ENCODE measurements around the gene GPLD1.

The GPLD1 gene

DNA sequence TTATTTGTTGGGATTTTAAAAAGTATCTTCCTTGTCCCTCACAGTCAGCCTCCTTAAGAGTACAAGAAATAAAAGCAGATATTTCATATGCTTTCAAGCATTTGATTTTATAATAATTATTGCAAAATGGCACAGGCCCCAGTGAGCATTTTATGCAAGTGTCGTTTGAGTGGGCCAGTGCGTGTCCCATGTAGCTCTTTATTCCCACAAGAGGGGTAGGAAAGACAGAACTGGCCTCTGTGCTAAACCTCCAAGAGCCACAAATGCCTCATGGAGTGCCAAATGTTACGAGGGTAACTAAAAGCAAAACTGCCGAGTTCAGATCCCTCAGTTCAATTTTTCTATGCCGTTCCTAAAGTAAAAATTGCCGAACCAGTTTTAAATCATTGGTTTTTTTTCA is 12.7 kb downstream of the GPLD1 start:
- Histone ChIP-seq H3K9ac (ENCODE audit: low read depth, low read length) (no peak overlapping the region), H3K4me3 (ENCODE audit: low read length) (no peak overlapping the region), H3K27ac (ENCODE audit: low read length) (no peak overlapping the region), H3K27me3 (ENCODE audit: insufficient read depth, low read length) (no peaks in the 10 kb centered on the region), H3K36me3 (ENCODE audit: insufficient read depth, low read depth, low read length) (no peaks in the 10 kb centered on the region; the same call in 1 of the 2 replicates), H3K9me3 (ENCODE audit: insufficient read depth, low read depth, low read length) (no peaks in the 10 kb centered on the region), H3K4me1 (ENCODE audit: insufficient read depth, low read length) (no peaks in the 10 kb centered on the region)

GRCh38 chr6:24472181-24472580 is 17.2 kb downstream of the GPLD1 start:
- Histone ChIP-seq H3K4me3 (ENCODE audit: low read length) (no peak overlapping the region), H3K9me3 (ENCODE audit: insufficient read depth, low read depth, low read length) (no peaks in the 10 kb centered on the region), H3K4me1 (ENCODE audit: insufficient read depth, low read length) (no peaks in the 10 kb centered on the region), H3K36me3 (ENCODE audit: insufficient read depth, low read depth, low read length) (no peaks in the 10 kb centered on the region), H3K27me3 (ENCODE audit: insufficient read depth, low read length) (no peaks in the 10 kb centered on the region), H3K27ac (ENCODE audit: low read length) (no peak overlapping the region), H3K9ac (ENCODE audit: low read depth, low read length) (no peak overlapping the region)

- Histone ChIP-seq H3K4me3 (ENCODE audit: low read length) (no peak overlapping the region), H3K4me1 (ENCODE audit: insufficient read depth, low read length) (no peaks in the 10 kb centered on the region), H3K9ac (ENCODE audit: low read depth, low read length) (no peak overlapping the region), H3K9me3 (ENCODE audit: insufficient read depth, low read depth, low read length) (no peaks in the 10 kb centered on the region), H3K36me3 (ENCODE audit: insufficient read depth, low read depth, low read length) (no peaks in the 10 kb centered on the region), H3K27ac (ENCODE audit: low read length) (no peak overlapping the region), H3K27me3 (ENCODE audit: insufficient read depth, low read length) (no peaks in the 10 kb centered on the region)
These were observed 19.6 kb downstream of the GPLD1 start for GRCh38 chr6:24469811-24470210.

DNA sequence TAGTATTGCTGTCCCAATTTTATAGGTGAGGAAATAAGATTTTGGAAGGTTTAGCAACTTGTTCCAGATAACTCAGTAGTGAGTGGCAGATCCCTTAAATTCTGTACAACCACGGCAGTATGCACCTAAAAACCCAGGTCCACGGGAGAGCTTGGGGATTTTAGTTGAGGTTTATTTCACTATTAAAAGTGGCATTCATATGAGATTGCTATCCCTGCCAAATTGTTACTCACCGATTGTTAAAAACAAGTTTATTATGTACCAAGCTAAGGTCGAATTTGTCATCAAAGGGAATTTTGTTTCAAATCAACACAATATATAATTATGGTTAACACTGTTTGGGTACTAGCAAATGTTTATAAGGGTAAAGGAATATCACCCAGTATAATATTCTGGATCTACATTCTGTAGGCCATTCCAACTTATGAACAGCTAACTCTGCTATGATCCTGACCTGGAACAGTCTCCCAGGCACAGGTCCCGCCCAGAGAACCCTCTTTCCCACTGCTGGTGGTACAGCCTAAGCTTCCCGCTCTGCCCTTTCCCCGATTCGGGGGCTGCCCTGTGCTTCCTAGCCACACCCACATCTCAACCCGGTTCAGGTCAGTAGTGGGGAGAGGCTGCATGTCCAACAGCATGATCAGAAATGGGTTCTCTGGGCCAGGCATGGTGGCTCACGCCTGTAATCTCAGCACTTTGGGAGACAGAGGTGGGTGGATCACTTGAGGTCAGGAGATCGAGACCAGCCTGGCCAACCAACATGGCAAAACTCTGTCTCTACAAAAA is 24.9 kb downstream of the GPLD1 start:
- Histone ChIP-seq H3K36me3 (ENCODE audit: insufficient read depth, low read depth, low read length) (no peaks in the 10 kb centered on the region), H3K9me3 (ENCODE audit: insufficient read depth, low read depth, low read length) (no peaks in the 10 kb centered on the region), H3K27ac (ENCODE audit: low read length) (no peak overlapping the region), H3K27me3 (ENCODE audit: insufficient read depth, low read length) (no peaks in the 10 kb centered on the region), H3K4me1 (ENCODE audit: insufficient read depth, low read length) (no peaks in the 10 kb centered on the region), H3K4me3 (ENCODE audit: low read length) (no peak overlapping the region), H3K9ac (ENCODE audit: low read depth, low read length) (no peak overlapping the region)

- H3K36me3 ChIP-seq (ENCODE audit: insufficient read depth, low read depth, low read length) = no peaks in the 10 kb centered on the region
- H3K27me3 ChIP-seq (ENCODE audit: insufficient read depth, low read length) = no peaks in the 10 kb centered on the region
- H3K4me3 ChIP-seq (ENCODE audit: low read length) = no peak overlapping the region
These were observed 28.4 kb downstream of the GPLD1 start for GRCh38 chr6:24460966-24461365.

GRCh38 chr6:24458941-24459340 is 30.4 kb downstream of the GPLD1 start:
- no peaks in the 10 kb centered on the region for H3K36me3 ChIP-seq (ENCODE audit: insufficient read depth, low read depth, low read length)
- no peaks in the 10 kb centered on the region for H3K9me3 ChIP-seq (ENCODE audit: insufficient read depth, low read depth, low read length)
- H3K4me1 ChIP-seq (ENCODE audit: insufficient read depth, low read length) = no peaks in the 10 kb centered on the region
- H3K4me3 ChIP-seq (ENCODE audit: low read length) = no peak overlapping the region
- H3K27me3 ChIP-seq (ENCODE audit: insufficient read depth, low read length) = no peaks in the 10 kb centered on the region
- no peak overlapping the region for H3K9ac ChIP-seq (ENCODE audit: low read depth, low read length)
- no peak overlapping the region for H3K27ac ChIP-seq (ENCODE audit: low read length)

More at GRCh38 chr6:24460966-24461365, 28.4 kb downstream of the GPLD1 start:
- H3K4me1 ChIP-seq (ENCODE audit: insufficient read depth, low read length) = no peaks in the 10 kb centered on the region
- H3K27ac ChIP-seq (ENCODE audit: low read length) = no peak overlapping the region
- no peaks in the 10 kb centered on the region for H3K9me3 ChIP-seq (ENCODE audit: insufficient read depth, low read depth, low read length)
- H3K9ac ChIP-seq (ENCODE audit: low read depth, low read length) = no peak overlapping the region

GRCh38 chr6:24458134-24458533 is 31.2 kb downstream of the GPLD1 start:
- H3K36me3 ChIP-seq (ENCODE audit: insufficient read depth, low read depth, low read length) = no peaks in the 10 kb centered on the region
- no peaks in the 10 kb centered on the region for H3K27me3 ChIP-seq (ENCODE audit: insufficient read depth, low read length)
- no peak overlapping the region for H3K9ac ChIP-seq (ENCODE audit: low read depth, low read length)
- H3K27ac ChIP-seq (ENCODE audit: low read length) = no peak overlapping the region
- no peaks in the 10 kb centered on the region for H3K9me3 ChIP-seq (ENCODE audit: insufficient read depth, low read depth, low read length)
- H3K4me3 ChIP-seq (ENCODE audit: low read length) = no peak overlapping the region
- H3K4me1 ChIP-seq (ENCODE audit: insufficient read depth, low read length) = no peaks in the 10 kb centered on the region

DNA sequence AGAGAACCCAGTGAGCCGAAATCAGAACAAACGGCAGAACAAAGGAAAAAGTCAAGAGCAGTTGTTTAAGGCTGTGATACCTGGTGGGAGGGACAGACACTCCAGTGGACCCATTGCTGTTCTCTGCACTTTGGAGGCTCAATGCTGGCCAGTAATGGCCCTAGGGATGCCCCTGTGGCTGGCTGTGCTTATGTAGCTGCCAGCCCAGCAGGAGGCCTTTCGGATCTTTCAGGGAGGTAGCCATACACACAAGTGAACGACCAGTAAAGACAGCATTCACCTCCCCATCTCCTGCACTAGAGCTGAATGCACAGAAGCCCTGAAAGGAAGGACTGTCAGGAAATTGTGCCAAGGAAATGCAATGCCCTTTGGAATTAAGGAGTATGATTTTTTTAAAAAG is 34.3 kb downstream of the GPLD1 start:
- no peak overlapping the region for H3K9ac ChIP-seq (ENCODE audit: low read depth, low read length)
- H3K9me3 ChIP-seq (ENCODE audit: insufficient read depth, low read depth, low read length) = no peaks in the 10 kb centered on the region
- no peak overlapping the region for H3K27ac ChIP-seq (ENCODE audit: low read length)
- H3K36me3 ChIP-seq (ENCODE audit: insufficient read depth, low read depth, low read length) = no peaks in the 10 kb centered on the region
- H3K4me3 ChIP-seq (ENCODE audit: low read length) = no peak overlapping the region
- no peaks in the 10 kb centered on the region for H3K27me3 ChIP-seq (ENCODE audit: insufficient read depth, low read length)
- H3K4me1 ChIP-seq (ENCODE audit: insufficient read depth, low read length) = no peaks in the 10 kb centered on the region

- no peaks in the 10 kb centered on the region for H3K9me3 ChIP-seq (ENCODE audit: insufficient read depth, low read depth, low read length)
- no peaks in the 10 kb centered on the region for H3K36me3 ChIP-seq (ENCODE audit: insufficient read depth, low read depth, low read length)
- H3K4me1 ChIP-seq (ENCODE audit: insufficient read depth, low read length) = no peaks in the 10 kb centered on the region
- no peak overlapping the region for H3K4me3 ChIP-seq (ENCODE audit: low read length)
- no peaks in the 10 kb centered on the region for H3K27me3 ChIP-seq (ENCODE audit: insufficient read depth, low read length)
- H3K27ac ChIP-seq (ENCODE audit: low read length) = no peak overlapping the region
- H3K9ac ChIP-seq (ENCODE audit: low read depth, low read length) = no peak overlapping the region
These were observed 34.9 kb downstream of the GPLD1 start for GRCh38 chr6:24454452-24454851.

DNA sequence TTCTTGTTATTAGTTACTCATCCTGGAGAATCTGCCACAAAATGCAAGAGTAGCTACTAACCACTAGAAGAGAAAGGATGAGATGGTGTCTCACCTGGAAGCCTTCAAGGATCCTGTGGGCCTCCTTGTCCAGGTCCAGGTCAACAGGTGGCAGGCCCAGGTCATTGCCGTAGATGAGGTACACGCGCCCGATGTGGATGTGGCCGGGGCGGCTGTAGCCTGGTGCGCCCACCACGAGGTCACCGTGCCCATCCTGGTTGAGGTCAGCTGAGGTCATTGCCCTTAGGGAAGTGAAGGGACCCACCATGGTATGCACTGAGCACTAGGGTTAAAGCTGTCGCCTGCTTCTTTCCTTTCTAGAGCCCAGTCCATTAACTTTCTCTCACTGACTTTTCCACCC is 35.5 kb downstream of the GPLD1 start:
- Histone ChIP-seq H3K27me3 (ENCODE audit: insufficient read depth, low read length) (no peaks in the 10 kb centered on the region), H3K9me3 (ENCODE audit: insufficient read depth, low read depth, low read length) (no peaks in the 10 kb centered on the region), H3K27ac (ENCODE audit: low read length) (no peak overlapping the region), H3K4me1 (ENCODE audit: insufficient read depth, low read length) (no peaks in the 10 kb centered on the region), H3K9ac (ENCODE audit: low read depth, low read length) (no peak overlapping the region), H3K36me3 (ENCODE audit: insufficient read depth, low read depth, low read length) (no peaks in the 10 kb centered on the region), H3K4me3 (ENCODE audit: low read length) (no peak overlapping the region)

- H3K4me3 ChIP-seq (ENCODE audit: low read length) = no peak overlapping the region
- no peaks in the 10 kb centered on the region for H3K9me3 ChIP-seq (ENCODE audit: insufficient read depth, low read depth, low read length)
- no peaks in the 10 kb centered on the region for H3K4me1 ChIP-seq (ENCODE audit: insufficient read depth, low read length)
- H3K36me3 ChIP-seq (ENCODE audit: insufficient read depth, low read depth, low read length) = no peaks in the 10 kb centered on the region
- H3K9ac ChIP-seq (ENCODE audit: low read depth, low read length) = no peak overlapping the region
- no peak overlapping the region for H3K27ac ChIP-seq (ENCODE audit: low read length)
- no peaks in the 10 kb centered on the region for H3K27me3 ChIP-seq (ENCODE audit: insufficient read depth, low read length)
These were observed 37.6 kb downstream of the GPLD1 start for GRCh38 chr6:24451581-24452388.
